GM23338 (cell line): ENCODE results near the gene ZDHHC5. TPM values are rescaled to one million over a fixed set of nuclear protein-coding genes. Genes with fewer than 3 reads are reported as not detected.

Source experiments
- CREB1 ChIP-seq: fragments of 250-450 bp; sonication (Bioruptor Pico); IDR thresholded peaks from 2 replicates; pipeline ENCODE4 v1.5.0; 2020; ENCODE audit warnings: low read depth, mild to moderate bottlenecking, moderate library complexity
- NANOG ChIP-seq: IDR thresholded peaks from 2 replicates; pipeline ENCODE4 v1.6.1; 2016; ENCODE audit warnings: antibody characterized with exemption, borderline replicate concordance
- POLR2AphosphoS5 ChIP-seq: IDR thresholded peaks from 2 replicates; pipeline ENCODE4 v1.6.1; 2016; ENCODE audit warnings: antibody characterized with exemption, low read depth
- ZNF331 ChIP-seq: fragments of 250-450 bp; sonication (Bioruptor Pico); IDR thresholded peaks from 2 replicates; pipeline ENCODE4 v1.5.0; 2020; ENCODE audit warnings: low read depth, mild to moderate bottlenecking, moderate library complexity
- polyA plus RNA-seq: library from polyadenylated mRNA; unstranded; fragments of >200 nt; fragmentation: Nextera tagmentation; extraction: Ambion mirVana; gene quantifications from 2 replicates; pipeline ENCODE4 v1.2.1, GENCODE V29; 2016
- total RNA-seq: library from RNA; depleted of rRNA; stranded (reverse); fragments of >200 nt; shearing (Covaris generic); gene quantifications from 2 replicates; pipeline ENCODE4 v1.2.3, GENCODE V29; 2014
- TF ChIP-seq, protein P1 (sequence below): fragments of 250-450 bp; sonication (Bioruptor Pico); IDR thresholded peaks from 2 replicates; pipeline ENCODE4 v1.5.0; 2020; ENCODE audit warnings: mild to moderate bottlenecking, moderate library complexity
- TF ChIP-seq, protein P2 (sequence below), 2 experiments: fragments of 200-600 bp in 1 of 2; sonication (generic) in 1 of 2; conservative IDR thresholded peaks; 2 replicates each; pipeline versions ENCODE4 v1.5.1 to v1.6.1; 2016 to 2017; ENCODE audit warnings: antibody characterized with exemption in 2 of 2, low read depth in 2 of 2, mild to moderate bottlenecking in 2 of 2, moderate library complexity in 1 of 2
- TF ChIP-seq, protein P3 (sequence below): IDR thresholded peaks from one replicate; pipeline ENCODE4 v1.6.1; 2018; ENCODE audit warnings: antibody characterized with exemption; ENCODE audit not compliant: unreplicated experiment

The ZDHHC5 gene
- total and polyA plus RNA-seq, 2 experiments from 2014 or later = 16.9 to 42.3 TPM

DNA sequence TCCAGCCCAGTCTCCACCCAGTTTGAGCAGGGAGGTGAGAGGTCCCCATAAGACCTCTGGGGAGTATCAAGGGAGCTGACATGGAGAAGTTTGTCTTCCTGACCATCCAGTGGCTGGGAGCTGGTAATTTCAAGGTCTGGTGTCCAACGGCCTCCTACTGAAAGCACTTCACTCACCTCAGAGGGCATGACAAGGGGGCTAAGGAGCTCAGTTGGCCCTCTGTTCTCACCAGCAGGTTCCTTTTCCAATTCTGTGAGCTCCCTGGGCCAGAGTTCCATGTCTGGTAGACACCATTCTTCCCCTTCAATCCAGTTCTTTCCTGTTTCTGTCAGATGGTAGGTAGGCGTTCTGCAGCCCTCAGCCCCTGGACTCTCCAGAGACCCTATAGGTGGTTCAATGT is 76.4 kb downstream of the ZDHHC5 start (continued):
- TF ChIP-seq, protein P1, sequence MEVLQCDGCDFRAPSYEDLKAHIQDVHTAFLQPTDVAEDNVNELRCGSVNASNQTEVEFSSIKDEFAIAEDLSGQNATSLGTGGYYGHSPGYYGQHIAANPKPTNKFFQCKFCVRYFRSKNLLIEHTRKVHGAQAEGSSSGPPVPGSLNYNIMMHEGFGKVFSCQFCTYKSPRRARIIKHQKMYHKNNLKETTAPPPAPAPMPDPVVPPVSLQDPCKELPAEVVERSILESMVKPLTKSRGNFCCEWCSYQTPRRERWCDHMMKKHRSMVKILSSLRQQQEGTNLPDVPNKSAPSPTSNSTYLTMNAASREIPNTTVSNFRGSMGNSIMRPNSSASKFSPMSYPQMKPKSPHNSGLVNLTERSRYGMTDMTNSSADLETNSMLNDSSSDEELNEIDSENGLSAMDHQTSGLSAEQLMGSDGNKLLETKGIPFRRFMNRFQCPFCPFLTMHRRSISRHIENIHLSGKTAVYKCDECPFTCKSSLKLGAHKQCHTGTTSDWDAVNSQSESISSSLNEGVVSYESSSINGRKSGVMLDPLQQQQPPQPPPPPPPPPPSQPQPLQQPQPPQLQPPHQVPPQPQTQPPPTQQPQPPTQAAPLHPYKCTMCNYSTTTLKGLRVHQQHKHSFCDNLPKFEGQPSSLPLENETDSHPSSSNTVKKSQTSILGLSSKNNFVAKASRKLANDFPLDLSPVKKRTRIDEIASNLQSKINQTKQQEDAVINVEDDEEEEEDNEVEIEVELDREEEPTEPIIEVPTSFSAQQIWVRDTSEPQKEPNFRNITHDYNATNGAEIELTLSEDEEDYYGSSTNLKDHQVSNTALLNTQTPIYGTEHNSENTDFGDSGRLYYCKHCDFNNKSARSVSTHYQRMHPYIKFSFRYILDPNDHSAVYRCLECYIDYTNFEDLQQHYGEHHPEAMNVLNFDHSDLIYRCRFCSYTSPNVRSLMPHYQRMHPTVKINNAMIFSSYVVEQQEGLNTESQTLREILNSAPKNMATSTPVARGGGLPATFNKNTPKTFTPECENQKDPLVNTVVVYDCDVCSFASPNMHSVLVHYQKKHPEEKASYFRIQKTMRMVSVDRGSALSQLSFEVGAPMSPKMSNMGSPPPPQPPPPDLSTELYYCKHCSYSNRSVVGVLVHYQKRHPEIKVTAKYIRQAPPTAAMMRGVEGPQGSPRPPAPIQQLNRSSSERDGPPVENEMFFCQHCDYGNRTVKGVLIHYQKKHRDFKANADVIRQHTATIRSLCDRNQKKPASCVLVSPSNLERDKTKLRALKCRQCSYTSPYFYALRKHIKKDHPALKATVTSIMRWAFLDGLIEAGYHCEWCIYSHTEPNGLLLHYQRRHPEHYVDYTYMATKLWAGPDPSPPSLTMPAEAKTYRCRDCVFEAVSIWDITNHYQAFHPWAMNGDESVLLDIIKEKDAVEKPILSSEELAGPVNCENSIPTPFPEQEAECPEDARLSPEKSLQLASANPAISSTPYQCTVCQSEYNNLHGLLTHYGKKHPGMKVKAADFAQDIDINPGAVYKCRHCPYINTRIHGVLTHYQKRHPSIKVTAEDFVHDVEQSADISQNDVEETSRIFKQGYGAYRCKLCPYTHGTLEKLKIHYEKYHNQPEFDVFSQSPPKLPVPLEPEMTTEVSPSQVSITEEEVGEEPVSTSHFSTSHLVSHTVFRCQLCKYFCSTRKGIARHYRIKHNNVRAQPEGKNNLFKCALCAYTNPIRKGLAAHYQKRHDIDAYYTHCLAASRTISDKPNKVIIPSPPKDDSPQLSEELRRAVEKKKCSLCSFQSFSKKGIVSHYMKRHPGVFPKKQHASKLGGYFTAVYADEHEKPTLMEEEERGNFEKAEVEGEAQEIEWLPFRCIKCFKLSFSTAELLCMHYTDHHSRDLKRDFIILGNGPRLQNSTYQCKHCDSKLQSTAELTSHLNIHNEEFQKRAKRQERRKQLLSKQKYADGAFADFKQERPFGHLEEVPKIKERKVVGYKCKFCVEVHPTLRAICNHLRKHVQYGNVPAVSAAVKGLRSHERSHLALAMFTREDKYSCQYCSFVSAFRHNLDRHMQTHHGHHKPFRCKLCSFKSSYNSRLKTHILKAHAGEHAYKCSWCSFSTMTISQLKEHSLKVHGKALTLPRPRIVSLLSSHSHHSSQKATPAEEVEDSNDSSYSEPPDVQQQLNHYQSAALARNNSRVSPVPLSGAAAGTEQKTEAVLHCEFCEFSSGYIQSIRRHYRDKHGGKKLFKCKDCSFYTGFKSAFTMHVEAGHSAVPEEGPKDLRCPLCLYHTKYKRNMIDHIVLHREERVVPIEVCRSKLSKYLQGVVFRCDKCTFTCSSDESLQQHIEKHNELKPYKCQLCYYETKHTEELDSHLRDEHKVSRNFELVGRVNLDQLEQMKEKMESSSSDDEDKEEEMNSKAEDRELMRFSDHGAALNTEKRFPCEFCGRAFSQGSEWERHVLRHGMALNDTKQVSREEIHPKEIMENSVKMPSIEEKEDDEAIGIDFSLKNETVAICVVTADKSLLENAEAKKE (CRISPR knock-in tag) = no peak
- TF ChIP-seq, protein P2, sequence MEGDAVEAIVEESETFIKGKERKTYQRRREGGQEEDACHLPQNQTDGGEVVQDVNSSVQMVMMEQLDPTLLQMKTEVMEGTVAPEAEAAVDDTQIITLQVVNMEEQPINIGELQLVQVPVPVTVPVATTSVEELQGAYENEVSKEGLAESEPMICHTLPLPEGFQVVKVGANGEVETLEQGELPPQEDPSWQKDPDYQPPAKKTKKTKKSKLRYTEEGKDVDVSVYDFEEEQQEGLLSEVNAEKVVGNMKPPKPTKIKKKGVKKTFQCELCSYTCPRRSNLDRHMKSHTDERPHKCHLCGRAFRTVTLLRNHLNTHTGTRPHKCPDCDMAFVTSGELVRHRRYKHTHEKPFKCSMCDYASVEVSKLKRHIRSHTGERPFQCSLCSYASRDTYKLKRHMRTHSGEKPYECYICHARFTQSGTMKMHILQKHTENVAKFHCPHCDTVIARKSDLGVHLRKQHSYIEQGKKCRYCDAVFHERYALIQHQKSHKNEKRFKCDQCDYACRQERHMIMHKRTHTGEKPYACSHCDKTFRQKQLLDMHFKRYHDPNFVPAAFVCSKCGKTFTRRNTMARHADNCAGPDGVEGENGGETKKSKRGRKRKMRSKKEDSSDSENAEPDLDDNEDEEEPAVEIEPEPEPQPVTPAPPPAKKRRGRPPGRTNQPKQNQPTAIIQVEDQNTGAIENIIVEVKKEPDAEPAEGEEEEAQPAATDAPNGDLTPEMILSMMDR (conservative IDR thresholded peaks at IDR 0.05; ENCODE audit: low read depth in 2 of 2) = no peak
- TF ChIP-seq POLR2AphosphoS5 (no peak), NANOG (no peak), ZNF331 (no peak), CREB1 (CRISPR knock-in tag) (no peak)
- TF ChIP-seq, protein P3, sequence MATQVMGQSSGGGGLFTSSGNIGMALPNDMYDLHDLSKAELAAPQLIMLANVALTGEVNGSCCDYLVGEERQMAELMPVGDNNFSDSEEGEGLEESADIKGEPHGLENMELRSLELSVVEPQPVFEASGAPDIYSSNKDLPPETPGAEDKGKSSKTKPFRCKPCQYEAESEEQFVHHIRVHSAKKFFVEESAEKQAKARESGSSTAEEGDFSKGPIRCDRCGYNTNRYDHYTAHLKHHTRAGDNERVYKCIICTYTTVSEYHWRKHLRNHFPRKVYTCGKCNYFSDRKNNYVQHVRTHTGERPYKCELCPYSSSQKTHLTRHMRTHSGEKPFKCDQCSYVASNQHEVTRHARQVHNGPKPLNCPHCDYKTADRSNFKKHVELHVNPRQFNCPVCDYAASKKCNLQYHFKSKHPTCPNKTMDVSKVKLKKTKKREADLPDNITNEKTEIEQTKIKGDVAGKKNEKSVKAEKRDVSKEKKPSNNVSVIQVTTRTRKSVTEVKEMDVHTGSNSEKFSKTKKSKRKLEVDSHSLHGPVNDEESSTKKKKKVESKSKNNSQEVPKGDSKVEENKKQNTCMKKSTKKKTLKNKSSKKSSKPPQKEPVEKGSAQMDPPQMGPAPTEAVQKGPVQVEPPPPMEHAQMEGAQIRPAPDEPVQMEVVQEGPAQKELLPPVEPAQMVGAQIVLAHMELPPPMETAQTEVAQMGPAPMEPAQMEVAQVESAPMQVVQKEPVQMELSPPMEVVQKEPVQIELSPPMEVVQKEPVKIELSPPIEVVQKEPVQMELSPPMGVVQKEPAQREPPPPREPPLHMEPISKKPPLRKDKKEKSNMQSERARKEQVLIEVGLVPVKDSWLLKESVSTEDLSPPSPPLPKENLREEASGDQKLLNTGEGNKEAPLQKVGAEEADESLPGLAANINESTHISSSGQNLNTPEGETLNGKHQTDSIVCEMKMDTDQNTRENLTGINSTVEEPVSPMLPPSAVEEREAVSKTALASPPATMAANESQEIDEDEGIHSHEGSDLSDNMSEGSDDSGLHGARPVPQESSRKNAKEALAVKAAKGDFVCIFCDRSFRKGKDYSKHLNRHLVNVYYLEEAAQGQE = no peak
